Measurements from ENCODE around the gene PLP1. TPM values are rescaled to one million over a fixed set of nuclear protein-coding genes. Genes with fewer than 3 reads are reported as not detected.
"Not testable (repeated sequence)": the region's sequence is repeated elsewhere in the genome, so short reads cannot be mapped to it uniquely, and the experiment has no call there.

Gene PLP1
- total RNA-seq, 1 experiment from 2014 or later, result 29.2 TPM

DNA sequence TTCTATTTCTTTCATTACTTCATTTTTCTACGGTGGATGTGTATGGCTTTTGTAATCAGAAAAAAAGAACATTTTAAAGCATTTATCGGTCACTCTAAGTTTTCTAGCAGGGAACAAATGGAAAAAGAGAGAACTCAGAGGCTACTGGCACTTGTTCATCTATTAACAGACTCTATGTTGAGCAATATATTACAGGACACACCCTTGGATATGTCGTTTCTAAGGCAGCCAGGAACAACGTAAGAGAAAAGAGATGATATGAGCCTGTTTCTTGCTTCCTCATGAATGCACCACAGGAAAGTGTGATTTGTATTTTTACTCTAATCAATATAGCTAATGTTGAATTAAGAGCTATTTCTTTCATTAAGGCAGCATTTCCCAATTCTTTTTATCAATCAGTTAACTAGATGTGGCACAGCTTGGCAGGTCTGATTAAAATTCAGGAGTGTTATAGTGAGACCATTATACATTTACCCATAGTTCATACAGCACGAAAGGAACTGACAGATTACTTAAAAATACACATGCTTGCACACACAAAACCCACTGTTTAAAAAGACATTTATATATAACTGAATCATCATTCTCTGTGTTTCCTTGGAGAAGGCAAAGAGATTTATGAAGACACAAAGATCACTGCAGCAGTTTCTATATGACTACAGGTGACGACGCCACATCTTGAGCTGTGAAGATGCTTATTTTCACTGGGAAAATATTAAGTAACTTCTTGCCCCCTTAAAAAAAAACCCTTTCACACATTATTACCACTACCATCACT is 42.4 kb downstream of the PLP1 start:
- ATAC-seq, result no peak
- H3K36me3 Mint-ChIP-seq, result no peaks in the 10 kb centered on the region
- H3K27ac Mint-ChIP-seq, result no peak overlapping the region
- no peak for DNase-seq (ENCODE audit: low spot score)
- H3K4me1 Mint-ChIP-seq, result no peaks in the 10 kb centered on the region
- no peaks in the 10 kb centered on the region for H3K9me3 Mint-ChIP-seq
- ChIA-PET POLR2A (no interaction called here), CTCF (no interaction called here)
- H3K4me3 Mint-ChIP-seq, result no peak overlapping the region
- peaks cover 30% of the 10 kb centered on the region for H3K27me3 Mint-ChIP-seq (ENCODE audit: low read depth)
- TF ChIP-seq CREM (CRISPR knock-in tag; IDR thresholded peaks at IDR 0.05), result no peak
- TF ChIP-seq, protein P1, sequence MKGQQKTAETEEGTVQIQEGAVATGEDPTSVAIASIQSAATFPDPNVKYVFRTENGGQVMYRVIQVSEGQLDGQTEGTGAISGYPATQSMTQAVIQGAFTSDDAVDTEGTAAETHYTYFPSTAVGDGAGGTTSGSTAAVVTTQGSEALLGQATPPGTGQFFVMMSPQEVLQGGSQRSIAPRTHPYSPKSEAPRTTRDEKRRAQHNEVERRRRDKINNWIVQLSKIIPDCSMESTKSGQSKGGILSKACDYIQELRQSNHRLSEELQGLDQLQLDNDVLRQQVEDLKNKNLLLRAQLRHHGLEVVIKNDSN (CRISPR knock-in tag; IDR thresholded peaks at IDR 0.05), result no peak
- no peak for TF ChIP-seq ATF1 (CRISPR knock-in tag; IDR thresholded peaks at IDR 0.05)
- TF ChIP-seq, protein P2, sequence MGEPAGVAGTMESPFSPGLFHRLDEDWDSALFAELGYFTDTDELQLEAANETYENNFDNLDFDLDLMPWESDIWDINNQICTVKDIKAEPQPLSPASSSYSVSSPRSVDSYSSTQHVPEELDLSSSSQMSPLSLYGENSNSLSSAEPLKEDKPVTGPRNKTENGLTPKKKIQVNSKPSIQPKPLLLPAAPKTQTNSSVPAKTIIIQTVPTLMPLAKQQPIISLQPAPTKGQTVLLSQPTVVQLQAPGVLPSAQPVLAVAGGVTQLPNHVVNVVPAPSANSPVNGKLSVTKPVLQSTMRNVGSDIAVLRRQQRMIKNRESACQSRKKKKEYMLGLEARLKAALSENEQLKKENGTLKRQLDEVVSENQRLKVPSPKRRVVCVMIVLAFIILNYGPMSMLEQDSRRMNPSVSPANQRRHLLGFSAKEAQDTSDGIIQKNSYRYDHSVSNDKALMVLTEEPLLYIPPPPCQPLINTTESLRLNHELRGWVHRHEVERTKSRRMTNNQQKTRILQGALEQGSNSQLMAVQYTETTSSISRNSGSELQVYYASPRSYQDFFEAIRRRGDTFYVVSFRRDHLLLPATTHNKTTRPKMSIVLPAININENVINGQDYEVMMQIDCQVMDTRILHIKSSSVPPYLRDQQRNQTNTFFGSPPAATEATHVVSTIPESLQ (CRISPR knock-in tag; IDR thresholded peaks at IDR 0.05), result no peak

DNA sequence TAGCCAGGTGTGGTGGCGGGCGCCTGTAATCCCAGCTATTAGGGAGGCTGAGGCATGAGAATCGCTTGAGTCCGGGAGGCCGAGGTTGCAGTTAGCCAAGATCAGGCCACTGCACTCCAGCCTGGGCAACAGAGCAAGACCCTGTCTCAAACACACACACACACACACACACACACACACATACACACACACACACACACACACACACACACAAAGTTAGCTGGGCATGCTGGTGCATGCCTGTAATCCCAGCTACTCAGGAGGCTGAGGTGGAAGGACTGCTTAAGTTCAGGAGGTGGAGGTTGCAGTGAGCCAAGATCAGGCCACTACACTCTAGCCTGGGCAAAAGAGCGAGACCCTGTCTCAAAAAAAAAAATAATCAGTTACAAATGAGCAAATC is 44.2 kb downstream of the PLP1 start:
- H3K9me3 Mint-ChIP-seq; H3K36me3 Mint-ChIP-seq; CTCF ChIA-PET; H3K27ac Mint-ChIP-seq; H3K4me1 Mint-ChIP-seq; H3K4me3 Mint-ChIP-seq; ATAC-seq; DNase-seq (ENCODE audit: low spot score); POLR2A ChIA-PET: not testable (repeated sequence)
- H3K27me3 Mint-ChIP-seq (ENCODE audit: low read depth), result peaks cover 30% of the 10 kb centered on the region

DNA sequence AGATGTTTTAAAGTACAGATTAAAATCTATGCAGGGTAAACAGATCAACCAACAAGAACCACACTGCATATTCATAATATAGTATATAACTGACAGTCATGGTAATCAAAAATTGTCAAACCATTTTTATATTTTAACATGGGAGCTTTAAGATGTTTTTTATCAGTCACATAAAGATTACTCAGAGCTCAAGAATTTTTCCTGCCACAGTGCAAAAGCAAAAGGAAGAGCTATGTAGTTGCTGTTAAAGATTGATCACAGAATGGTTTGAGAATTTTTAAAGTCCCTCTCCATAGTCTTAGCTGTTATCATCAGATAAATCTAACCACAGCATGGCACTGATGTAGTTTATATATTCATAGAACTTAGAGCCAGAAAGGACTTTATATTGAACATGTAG is 47.0 kb downstream of the PLP1 start:
- Mint-ChIP-seq H3K27ac (no peak overlapping the region), H3K9me3 (no peaks in the 10 kb centered on the region), H3K36me3 (no peaks in the 10 kb centered on the region), H3K27me3 (ENCODE audit: low read depth) (peaks cover 40% of the 10 kb centered on the region), H3K4me3 (no peak overlapping the region), H3K4me1 (no peaks in the 10 kb centered on the region)
- POLR2A ChIA-PET, result no interaction called here
- no peak for ATAC-seq
- CTCF ChIA-PET, result no interaction called here
- TF ChIP-seq, protein P3, sequence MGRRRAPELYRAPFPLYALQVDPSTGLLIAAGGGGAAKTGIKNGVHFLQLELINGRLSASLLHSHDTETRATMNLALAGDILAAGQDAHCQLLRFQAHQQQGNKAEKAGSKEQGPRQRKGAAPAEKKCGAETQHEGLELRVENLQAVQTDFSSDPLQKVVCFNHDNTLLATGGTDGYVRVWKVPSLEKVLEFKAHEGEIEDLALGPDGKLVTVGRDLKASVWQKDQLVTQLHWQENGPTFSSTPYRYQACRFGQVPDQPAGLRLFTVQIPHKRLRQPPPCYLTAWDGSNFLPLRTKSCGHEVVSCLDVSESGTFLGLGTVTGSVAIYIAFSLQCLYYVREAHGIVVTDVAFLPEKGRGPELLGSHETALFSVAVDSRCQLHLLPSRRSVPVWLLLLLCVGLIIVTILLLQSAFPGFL (CRISPR knock-in tag; IDR thresholded peaks at IDR 0.05; ENCODE audit: borderline replicate concordance), result no peak
- TF ChIP-seq, protein P4, sequence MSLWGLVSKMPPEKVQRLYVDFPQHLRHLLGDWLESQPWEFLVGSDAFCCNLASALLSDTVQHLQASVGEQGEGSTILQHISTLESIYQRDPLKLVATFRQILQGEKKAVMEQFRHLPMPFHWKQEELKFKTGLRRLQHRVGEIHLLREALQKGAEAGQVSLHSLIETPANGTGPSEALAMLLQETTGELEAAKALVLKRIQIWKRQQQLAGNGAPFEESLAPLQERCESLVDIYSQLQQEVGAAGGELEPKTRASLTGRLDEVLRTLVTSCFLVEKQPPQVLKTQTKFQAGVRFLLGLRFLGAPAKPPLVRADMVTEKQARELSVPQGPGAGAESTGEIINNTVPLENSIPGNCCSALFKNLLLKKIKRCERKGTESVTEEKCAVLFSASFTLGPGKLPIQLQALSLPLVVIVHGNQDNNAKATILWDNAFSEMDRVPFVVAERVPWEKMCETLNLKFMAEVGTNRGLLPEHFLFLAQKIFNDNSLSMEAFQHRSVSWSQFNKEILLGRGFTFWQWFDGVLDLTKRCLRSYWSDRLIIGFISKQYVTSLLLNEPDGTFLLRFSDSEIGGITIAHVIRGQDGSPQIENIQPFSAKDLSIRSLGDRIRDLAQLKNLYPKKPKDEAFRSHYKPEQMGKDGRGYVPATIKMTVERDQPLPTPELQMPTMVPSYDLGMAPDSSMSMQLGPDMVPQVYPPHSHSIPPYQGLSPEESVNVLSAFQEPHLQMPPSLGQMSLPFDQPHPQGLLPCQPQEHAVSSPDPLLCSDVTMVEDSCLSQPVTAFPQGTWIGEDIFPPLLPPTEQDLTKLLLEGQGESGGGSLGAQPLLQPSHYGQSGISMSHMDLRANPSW (CRISPR knock-in tag; conservative IDR thresholded peaks at IDR 0.05; ENCODE audit: low read depth), result no peak
- no peak for DNase-seq (ENCODE audit: low spot score)

DNA sequence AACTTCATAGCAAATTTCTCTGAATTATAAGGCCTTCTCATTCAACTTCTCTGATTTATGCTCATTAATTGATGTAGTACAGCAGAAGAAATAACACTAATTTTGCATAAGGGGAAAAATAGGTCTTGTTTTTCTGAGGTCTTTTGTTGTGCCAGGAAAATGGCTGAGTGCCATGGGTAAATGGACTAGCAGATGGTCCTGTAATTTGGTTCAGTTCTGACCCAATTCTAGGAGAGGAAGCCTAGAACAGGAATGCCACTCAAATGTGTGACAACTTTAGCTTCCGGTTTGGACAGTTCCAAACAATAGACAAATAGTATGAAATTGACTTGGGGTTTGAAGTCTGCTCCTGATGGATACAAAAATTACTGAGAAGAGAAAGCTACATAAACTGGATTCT is 49.2 kb downstream of the PLP1 start:
- no peak for TF ChIP-seq HMGA2 (CRISPR knock-in tag; IDR thresholded peaks at IDR 0.05)
- TF ChIP-seq, protein P5, sequence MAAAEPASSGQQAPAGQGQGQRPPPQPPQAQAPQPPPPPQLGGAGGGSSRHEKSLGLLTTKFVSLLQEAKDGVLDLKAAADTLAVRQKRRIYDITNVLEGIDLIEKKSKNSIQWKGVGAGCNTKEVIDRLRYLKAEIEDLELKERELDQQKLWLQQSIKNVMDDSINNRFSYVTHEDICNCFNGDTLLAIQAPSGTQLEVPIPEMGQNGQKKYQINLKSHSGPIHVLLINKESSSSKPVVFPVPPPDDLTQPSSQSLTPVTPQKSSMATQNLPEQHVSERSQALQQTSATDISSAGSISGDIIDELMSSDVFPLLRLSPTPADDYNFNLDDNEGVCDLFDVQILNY (CRISPR knock-in tag; IDR thresholded peaks at IDR 0.05), result no peak
- Mint-ChIP-seq H3K4me1 (peaks cover 2% of the 10 kb centered on the region; the same call in 1 of the 2 replicates), H3K36me3 (no peaks in the 10 kb centered on the region), H3K4me3 (no peak overlapping the region), H3K27me3 (ENCODE audit: low read depth) (peaks cover 55% of the 10 kb centered on the region), H3K9me3 (no peaks in the 10 kb centered on the region), H3K27ac (no peak overlapping the region)
- POLR2A ChIA-PET, result no interaction called here
- ATAC-seq (no peak), DNase-seq (ENCODE audit: low spot score) (no peak)
- CTCF ChIA-PET, result no interaction called here

Measured in WTC11 (cell line).